Left renal cortex interstitium (tissue), 4 donors: ENCODE data around the gene HYOU1. TPM values are rescaled to one million over a fixed set of nuclear protein-coding genes. Genes with fewer than 3 reads are reported as not detected.
A peak's percentile ranks its signal among the peaks of the same experiment; 100 is the strongest.
"Not testable (repeated sequence)": the region's sequence is repeated elsewhere in the genome, so short reads cannot be mapped to it uniquely, and the experiment has no call there.

Experiments
- DNase-seq, 4 donors: peaks; one replicate each; pipeline ENCODE4 v3.0.0-alpha.2; 2013; ENCODE audit warnings: low read depth in 4 of 4, low spot score in 2 of 4, missing footprints in 1 of 4
- polyA plus RNA-seq, 4 donors: library from polyadenylated mRNA; unstranded; fragments of 120-200 nt; gene quantifications; one replicate each; pipeline ENCODE4 v1.2.1, GENCODE V29; 2013; ENCODE audit not compliant: insufficient read length in 4 of 4

HYOU1 gene
- polyA plus RNA-seq, 4 donors = 108 to 128 (median 121) TPM

DNA sequence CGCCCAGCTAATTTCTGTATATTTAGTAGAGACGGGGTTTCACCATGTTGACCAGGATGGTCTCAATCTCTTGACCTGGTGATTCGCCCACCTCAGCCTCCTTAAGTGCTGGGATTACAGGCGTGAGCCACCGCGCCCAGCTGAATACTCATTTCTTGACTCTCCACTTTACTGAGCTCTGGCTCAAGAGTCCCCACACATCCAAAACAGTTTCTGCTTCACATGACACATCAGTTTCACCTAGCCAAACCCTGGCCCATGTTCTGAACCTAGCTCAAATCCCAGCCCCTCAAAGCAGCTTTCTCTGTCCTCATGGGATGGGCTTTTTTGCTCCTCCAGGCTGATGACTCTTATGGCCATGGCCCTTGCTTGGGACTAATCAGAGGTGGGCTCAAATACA, 9.8 kb downstream of the HYOU1 start:
- DNase-seq = no peak

DNA sequence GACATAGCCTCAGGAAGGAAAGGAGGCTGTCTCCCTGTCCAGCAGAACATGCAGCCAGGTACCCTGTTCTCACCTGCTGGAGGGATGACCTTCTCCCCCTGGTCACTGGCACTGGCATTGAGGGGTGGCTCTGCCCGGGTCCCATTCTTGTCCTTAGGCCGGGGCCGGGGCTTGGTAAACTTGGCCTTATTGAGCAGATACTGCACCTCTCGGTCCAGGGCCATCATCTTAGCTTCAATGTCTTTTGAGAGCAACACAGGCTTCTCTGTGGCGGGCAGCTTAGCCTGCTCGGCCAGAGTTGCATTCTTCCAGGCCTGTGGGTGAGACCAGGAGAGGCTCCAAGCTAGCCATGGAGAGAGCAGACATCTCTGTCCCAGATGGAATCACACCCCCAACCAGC, 10.5 kb downstream of the HYOU1 start:
- DNase-seq = no peak

DNA sequence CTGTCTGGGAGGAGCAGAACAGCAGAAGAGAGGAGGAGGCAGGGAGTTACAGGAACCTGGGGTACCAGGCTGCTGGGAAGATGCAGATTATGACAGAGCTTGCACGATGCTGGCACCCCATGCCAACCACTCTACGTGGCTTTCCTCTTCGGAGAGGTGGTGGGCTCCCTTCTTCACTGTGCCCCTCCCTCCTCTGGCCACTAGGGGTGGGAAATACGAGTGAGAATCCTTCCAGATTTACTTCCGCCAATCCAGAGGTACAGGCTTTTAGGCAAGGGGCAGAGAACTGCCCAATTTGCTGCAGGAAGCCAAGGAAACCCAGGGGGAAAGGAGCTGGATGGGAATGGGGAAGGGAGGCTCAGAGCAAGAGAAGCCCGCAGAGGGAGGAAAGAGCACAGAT, 12.3 kb downstream of the HYOU1 start:
- no peak for DNase-seq

DNA sequence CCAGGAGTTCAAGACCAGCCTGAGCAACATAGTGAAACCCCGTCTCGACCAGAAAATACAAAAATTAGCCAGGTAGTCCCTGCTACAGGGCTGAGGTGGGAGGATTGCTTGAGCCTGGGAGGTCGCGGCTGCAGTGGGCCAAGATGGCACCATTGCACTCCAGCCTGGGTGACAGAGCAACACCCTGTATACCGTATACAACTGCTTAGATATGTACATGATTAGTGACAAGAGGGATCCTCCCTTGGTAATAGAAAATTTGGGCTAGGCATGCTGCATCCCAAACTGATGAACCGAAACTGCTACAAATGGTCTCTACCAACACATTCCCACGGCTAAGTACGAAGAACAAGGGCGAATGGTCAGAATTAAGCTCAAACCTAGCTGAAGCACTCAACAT, 14.1 kb downstream of the HYOU1 start:
- DNase-seq = no peak

DNA sequence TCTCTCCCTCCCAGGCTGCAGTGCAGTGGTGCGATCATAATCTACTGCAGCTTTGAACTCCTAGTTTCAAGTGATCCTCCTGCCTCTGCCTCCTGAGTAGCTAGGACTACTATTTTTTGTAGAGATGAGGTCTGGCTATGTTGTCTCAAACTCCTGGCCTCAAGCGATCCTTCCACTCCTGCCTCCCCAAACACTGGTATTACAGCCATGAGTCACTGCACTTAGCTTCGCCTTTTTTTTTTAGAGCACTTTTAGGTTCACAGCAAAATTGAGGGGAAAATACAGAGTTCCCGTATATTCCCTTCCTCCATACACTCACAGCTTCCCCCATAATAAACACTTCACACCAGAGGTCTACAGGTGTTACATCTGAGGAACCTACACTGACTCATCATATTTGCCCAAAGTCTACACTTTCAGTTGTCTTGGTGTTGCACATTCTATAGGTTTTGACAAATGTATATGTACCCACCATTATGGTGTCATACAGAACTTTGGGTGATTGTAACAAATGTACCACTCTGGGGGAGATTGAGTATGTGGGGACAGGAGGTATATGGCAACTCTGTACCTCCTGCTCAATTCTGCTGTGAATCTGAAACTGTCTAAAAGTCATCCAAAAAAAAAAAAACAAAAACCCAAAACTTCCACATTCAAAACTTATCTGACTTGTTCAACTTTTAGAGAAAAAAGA, 15.0 kb downstream of the HYOU1 start:
- DNase-seq = no peak

DNA sequence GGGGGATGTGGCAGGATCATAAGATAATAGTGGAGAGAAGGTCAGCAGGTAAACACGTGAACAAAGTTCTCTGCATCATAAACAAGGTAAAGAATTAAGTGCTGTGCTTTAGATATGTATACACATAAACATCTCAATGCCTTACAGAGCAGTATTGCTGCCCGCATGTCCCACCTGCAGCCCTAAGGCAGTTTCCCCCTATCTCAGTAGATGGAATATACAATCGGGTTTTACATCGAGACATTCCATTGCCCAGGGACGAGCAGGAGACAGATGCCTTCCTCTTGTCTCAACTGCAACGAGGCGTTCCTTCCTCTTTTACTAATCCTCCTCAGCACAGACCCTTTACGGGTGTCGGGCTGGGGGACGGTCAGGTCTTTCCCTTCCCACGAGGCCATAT, 17.5 kb downstream of the HYOU1 start:
- DNase-seq = not testable (repeated sequence)

DNA sequence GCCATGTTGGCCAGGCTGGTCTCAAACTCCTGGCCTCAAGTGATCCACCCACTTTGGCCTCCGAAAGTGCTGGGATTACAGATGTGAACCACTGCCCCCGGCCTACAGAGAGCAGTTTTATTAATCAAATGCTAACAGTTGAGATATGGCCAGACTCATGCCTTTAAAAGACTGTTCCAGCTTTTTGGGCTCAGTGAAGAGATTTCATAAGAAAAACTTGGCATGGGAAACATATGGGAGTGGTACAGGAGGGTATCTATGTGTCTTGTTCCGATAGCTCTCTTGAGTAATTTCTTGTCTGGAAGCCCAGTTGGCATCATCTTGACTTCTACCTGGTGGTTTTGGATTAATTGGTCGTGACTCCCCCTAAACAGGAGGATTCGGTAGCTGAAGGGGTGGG, 18.1 kb downstream of the HYOU1 start:
- DNase-seq = no peak

DNA sequence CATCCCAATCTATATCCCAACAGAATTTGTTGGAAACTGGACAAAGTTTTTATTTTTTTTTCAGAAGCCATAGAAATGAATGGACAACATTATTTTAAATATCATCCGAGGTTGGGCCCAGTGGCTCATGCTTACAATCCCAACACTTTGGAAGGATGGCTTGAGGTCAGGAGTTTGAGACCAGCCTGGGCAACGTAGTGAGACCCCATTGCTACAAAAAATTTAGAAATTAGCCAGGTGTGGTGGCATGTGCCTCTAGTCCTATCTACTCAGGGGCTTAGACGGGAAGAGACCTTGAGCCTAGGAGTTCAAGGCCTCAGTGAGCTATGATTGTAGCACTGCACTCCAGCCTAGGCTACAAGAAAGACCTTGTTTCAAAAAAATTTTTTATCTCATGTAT, 22.2 kb downstream of the HYOU1 start:
- DNase-seq = no peak

DNA sequence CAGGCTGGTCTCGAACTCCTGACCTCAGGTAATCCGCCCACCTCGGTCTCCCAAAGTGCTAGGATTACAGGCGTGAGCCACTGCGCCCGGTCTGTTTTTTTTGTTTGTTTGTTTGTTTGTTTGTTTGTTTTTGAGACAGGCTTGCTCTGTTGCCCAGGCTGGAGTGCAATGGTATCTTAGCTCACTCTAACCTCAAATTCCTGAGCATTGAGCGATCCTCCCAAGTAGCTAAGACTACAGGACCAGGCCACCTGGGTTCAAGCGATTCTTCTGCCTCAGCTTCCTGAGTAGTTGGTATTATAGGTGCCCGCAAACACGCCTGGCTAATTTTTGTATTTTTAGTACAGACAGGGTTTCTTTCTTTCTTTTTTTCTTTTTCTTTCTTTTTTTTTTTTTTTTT, 23.6 kb downstream of the HYOU1 start:
- not testable (repeated sequence) for DNase-seq

DNA sequence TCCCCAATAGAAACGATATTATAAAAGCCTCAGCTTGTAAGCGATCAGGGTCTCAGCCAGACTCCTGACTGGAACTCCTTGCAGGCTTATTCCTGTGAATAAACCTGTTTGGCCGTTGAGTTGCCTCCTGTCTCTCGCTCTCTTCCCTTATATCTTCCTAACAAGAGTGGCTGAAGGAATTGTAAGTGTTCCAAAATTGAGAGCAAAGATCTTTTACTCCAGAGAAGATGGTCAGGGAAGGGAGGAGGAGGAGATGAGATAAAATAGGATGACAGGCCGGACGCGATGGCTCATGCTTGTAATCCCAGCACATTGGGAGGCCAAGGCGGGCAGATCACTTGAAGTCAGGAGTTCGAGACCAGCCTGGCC, 25.1 kb downstream of the HYOU1 start:
- DNase-seq = no peak

DNA sequence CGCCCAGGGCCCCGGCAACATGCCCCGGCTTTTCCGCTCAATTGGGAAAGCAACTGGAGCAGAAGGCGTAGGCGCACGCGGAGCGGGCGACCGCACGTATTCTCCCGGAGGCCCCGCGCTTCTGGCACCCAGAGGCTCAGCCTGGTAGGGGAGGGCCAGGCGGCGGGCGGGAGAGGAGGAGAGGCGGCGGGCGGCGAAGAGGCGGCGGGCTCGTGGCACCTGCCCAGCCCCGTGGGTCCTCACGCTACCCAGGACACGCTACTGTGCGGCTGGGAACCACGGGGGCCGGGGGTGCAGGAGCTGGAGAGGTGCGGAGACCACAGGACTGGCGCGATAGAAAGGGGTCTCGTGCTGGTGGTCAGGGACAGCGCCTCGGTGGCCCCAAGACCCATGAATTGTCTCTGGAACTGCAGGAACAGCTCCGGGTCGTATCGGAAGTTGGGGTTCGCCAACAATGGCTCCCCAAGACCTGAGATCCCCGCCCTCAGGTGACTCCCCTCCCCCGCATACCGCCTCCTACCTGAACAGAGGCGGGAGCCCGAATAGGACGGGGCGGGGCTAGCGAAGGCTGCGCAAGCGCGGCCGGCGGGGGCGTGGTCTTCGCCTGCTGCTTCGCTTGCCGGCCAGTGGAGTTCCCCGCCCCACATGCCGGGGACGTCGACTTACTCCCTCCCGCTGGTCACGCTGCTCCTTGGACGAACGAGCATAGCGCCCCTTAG, 26.5 kb downstream of the HYOU1 start, which contains the start of gene SLC37A4:
SLC37A4 (minus strand) TSS at position 549 of the 719 bp plus-strand sequence.
- peak; percentile 70 to 92 (median 85) for DNase-seq

DNA sequence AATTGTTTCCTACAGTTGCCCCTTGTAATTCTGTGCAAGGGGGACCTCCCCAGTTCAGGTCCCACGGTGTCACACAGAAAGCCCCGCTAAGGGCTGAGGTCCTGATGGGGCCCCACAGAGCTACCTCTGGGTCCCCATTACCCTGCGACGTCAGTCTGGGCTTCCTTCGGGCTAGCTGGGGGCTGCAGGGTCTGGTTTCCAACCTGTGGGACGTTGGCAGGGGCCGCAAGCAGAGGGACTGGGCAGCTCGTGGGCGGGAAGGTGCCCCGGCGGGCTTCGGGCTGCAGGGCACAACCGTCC, 27.0 kb downstream of the HYOU1 start:
- no peak for DNase-seq

DNA sequence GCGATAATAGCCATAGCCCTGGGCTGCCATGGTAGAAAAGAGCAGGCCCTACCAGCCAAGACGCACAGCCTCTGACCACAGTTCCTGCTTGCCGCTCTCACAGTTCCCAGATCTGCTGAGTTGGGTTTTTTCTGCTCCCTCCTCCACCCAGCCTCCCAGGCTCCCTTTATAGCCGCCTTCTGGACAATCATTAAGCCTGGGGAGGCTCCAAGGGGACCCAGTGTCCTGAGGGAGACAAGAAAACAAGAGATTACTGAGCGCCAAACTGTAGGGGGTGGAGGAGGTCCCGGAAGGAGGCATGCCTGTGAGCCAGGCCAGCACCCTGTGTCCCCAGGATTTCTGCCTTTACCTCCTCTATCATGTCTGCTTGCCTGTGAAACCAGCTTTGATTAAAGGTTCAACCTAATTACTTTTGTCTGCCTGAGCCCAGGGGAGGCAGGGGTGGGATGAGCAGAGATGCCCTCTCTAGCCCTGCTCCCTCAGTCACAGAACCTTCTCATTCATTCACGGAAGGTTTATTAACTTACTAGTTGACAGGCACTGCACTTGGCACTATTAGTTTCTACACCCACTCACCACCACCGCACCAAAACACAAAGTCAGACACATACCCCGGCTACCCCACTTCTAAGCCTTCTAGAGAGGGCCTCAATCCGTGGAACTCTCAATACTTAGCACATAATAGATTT, 27.5 kb downstream of the HYOU1 start:
- DNase-seq = no peak

DNA sequence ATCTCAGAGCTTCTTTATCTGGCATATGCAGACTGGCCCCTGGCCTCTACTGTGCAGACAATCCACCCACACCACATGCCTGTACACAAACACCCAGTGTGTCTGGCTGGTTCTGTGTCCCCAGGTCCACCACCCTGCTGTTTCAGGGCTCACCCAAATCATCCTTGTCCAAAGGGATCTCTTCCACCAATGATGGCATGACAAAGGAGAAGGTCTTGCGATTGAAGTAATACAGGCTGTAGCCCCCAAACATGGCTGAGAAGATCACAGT, 28.0 kb downstream of the HYOU1 start:
- no peak for DNase-seq

DNA sequence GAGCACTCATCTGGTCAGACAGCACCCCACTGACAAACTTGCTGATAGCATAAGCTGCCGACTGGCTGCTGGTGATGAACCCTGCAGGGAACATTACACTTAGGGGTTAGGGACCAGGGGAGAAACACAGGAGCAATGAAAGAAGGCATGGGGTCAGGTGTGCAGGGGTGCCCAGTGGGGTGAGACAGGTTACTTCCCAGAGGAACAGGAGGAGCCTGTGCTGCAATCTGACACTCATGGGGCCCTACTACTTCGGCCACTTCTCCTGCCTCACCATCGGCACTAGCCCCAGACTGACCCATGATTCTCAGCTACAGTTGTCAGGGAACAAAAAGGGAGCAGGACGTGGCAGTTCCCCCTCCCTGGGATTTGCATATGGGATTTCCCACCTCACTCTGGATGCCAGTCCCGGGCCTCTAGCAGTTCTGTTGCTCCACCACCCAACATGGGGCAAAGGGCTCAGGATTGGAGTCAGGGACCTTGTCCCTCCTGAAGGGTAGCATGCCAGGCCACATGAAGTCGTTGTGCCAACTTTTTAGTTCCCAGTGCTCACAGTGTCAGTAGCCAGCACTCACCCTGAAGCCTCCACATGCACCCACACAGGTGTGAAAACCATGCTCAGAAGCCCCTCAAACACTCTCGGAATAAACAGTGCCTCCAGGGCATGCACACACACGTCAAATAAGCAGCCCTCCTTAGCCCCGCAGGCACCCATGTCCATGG, 28.5 kb downstream of the HYOU1 start:
- no peak for DNase-seq

DNA sequence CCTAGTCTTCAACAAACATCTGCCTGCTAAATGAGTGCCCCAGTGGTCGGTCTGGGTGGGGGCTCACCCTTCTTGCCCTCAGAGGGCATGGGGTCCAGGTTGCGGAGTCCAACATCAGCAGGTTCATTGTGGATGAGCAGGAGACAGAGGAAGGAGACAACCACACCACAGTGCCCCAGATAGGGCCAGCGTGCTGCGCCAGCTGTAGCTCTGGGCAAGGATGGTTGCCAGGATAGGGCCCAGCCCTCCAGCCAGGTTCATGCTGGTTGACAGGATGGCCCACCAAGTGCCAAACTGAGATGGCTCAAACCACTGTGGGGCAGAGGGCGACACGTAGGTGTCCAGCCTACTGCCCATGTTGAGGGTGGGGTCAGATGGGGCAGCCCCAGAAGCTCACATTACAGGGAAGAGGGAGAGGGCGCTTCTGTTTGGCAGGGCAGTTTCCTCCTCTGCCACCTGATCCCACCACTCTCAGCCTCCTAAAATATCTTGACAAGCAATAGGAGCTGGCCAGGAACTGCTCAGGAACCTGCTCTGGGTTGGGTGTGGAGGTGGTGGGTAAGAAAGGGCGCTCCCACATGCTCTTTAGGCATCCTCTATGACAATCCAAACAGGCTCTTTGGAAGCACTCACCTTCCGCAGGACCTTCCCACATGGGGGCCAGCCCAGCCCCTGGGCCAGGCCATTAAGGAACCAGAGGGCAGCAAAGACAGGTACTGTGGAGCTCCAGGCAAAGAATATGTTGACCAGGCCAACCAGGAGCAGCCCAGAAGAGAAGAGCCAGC, 29.3 kb downstream of the HYOU1 start:
- DNase-seq = no peak

DNA sequence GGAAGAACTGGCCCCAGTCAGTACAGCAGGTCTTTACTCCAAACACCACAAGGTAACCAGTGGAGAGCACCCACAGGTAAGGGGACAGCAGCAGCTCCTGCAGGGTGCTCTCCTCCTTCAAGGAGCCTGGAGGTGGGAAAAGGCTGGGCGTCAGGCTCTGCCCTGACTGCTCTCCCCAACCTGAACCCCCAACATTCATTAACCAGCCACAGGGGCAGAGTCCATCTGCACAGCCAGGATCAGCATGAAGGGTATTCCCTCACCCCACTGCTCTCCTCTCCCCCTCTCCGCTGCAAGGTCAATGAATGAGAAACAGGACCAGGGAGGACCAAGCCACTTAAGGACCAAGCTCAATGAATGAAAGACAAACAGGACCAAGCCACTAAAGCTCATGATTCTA, 30.0 kb downstream of the HYOU1 start:
- no peak for DNase-seq

DNA sequence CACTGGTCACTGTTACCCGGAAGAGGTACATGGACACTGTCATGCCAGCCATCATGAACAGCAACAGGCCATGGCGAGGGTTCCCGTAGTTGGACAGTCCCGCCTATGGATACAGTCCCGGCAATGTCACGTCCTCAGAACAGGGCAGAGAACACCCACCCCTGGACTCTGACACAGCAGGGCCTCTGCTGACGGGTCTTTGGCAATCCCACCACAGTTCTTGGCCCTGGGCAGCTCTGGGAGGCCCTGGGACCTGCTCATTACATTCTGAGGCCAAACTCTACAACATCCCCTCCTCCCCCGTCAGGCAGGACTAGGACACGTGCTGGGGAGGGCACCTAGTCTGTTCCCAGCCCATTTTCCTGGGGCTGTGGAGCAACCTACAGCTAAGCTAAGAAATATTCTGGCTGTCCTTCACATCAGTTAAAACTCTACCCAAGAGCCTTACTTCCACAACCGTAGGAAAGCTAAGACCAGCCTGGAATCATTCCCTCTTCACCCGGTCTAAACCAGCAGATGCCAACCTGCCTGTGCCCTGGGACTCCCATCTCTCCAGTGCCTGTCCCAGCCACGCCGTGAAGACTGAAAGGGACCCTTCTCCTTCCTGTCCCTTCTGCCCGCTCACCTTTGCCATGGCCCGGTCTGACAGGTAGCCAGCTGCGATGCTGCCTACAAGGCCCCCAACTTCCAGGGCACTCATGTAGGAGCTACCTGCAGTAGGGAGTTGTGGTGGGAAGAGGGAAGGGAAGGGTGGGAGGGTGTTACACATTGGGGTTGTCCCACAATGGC, 30.8 kb downstream of the HYOU1 start:
- no peak for DNase-seq

DNA sequence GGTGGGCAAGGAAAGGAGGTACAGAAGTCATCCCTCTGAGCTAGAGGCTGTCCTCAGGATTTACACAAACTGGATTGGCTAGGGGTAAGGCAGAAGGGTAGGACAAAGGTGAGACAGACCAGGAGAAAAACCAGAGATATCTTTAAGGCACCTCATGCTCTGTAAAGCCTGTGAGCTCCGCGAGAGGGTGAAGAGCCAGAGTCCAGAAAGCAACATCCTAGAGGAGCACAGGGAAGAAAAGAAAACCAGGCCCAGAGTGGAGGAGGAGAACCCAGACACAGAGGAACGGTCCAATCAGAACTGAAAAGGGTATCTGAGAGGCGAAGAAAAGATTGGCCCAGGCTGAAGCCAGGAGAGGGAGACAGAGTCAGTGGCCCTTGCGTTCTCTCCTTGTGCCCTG, 31.5 kb downstream of the HYOU1 start:
- no peak for DNase-seq

DNA sequence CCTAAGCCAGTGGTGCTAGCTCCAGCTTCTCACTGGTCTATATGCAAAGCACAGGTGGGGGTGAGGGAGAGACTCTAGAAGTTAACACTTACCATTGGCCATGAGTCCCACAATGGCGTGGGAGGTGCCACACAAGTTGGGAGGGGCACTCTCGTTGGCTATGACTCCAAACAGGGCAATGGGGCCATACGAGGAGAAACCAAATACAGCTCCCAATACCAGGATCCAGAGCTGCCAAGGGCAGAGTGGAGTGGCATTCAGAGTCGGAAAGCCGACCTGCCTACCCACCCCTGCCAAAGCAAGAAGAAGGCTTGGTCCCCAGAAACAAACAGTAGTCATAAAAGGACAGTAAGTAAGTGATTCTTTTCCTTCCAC, 31.9 kb downstream of the HYOU1 start:
- DNase-seq = no peak
